Sciatic nerve (tissue), 2 donors: ENCODE results near the gene EXOC5. TPM values are rescaled to one million over a fixed set of nuclear protein-coding genes. Genes with fewer than 3 reads are reported as not detected.

Source experiments
- ATAC-seq: fragments of 200-7000 bp; cut with Tn5 transposase; one replicate; pipeline ENCODE4 v1.9.1; 2020; ENCODE audit warnings: mild to moderate bottlenecking, moderate library complexity
- DNase-seq: peaks from one replicate; pipeline ENCODE4 v3.0.0-alpha.2; 2020; ENCODE audit warnings: low spot score
- intact Hi-C: fragments of 100-400 bp; cut with DNase I; formaldehyde crosslinking; loops from one replicate; pipeline ENCODE4 v1.14.2; 2022
- total RNA-seq: library from RNA; stranded (reverse); fragmentation: NEBNext Ultra II Directional; extraction: Animal tissue kit (Norgen Biotek cat#: 25700); gene quantifications from one replicate; pipeline ENCODE4 v1.2.1, GENCODE V29; 2021
- donor health status: DM: no; HTN: no; CAD: no.
- donor health status: DM: no; HTN: no; CAD: no.

EXOC5 gene
- total RNA-seq, 1 donor from 2014 or later, result 84.7 TPM

DNA sequence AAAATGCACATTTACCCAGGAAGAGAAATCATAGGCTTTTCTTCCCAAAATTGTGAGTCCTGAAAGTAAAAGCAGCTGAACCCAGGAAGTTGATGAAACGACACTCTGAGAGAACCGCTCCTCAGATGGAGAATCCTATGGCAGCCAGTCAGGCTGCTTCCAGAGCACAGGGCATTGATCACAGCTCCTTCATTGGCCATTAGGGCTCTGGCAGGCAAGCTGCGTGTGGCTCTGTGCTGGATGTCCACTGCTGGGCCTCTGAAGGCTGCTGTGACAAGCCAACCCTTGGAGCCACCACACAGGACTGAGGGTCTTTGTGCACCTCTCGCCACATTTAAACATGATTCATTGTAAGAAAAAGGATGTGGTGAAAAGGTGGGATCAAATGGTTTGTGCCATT, 89.4 kb downstream of the EXOC5 start:
- DNase-seq, result no peak
- no peak for ATAC-seq
- intact Hi-C loops, result no loop called here

- intact Hi-C loops, result no loop called here
- DNase-seq, result no peak
- ATAC-seq, result no peak
These were observed 94.2 kb downstream of the EXOC5 start for GRCh38 chr14:57174466-57174865.

DNA sequence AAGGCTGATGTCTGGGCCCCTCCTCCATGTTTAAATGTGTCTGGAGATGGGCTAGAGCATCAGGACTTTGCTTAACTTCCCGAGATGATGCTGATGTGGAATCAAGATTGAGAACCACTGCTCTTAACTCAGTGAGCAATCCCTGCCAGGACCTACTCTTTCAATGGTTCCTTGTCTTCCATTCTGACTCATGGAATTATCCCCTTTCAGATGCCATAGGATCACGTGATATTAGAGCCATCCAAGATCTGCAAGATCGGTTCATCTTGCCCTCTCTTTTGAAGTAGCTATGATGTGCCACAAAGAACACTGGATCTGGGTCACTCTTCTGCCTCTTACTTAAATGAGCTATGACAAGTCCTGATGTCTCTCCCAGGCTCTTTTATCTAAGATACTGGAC, 96.8 kb downstream of the EXOC5 start:
- DNase-seq (no peak), ATAC-seq (no peak)
- intact Hi-C loops, result no loop called here

DNA sequence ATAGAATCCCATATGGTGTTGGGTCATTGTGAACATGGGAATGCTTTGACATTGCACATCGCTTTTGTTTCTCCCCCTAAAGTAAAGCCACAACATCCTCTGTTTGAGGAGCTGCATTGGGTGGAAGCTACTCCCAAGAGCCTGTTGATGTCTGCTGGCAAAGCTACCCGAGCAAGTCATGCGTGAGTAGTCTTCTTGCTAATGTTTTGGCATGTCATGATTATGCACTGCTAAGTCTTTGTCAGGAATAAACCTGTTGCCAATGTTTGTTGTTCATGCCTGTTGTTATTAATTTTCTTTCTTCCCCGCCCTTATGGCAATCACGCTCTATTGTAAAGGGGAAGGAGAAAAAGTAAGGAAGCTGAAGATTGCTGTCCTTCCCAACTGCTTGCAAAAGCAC, 97.3 kb downstream of the EXOC5 start:
- intact Hi-C loops, result no loop called here
- DNase-seq (no peak), ATAC-seq (no peak)

DNA sequence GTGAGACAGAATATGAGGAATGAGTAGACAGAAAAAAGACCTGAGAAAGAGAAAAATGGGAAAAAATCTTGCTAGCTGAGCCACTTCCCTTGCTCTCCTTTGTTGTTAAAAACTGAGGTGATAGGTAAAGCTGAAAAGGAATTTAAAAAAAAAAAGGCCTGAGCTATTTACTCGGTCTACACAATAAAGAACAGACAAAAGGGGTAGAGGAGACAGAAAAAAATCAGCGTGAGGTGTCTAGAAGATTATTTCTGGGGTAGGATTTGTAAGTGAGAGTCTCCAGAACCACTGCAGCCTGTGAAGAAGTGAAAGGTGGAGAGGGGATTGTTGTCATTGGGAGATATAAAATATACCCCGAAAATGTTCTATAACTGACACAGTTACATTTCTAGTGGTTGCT, 98.8 kb downstream of the EXOC5 start:
- ATAC-seq, result no peak
- DNase-seq, result no peak
- intact Hi-C loops, result no loop called here

DNA sequence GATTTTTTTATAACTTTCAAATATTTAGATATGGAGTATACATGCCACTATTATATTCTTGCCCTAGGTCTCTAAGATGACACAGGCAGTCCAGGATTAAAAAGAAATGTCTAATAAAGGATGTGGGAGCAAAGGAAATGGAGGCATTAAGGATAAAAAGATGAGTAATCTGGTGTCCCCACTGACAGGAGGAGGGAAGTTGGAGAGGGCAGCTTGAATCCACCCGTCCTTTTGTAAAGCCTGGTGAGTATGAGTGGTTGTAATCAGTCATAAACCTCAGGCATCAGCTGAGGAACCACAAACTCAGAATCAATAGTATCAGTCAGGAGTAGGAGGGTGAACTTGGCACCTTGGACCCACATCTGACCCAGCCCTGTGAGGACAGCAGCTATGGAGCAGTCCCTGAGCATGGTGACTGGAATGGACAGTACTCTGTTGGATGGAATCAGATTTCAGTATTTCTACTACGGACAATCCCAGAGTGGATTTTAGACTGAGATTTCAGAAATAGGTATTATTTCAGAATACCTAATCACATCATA, 100.5 kb downstream of the EXOC5 start:
- DNase-seq, result no peak
- intact Hi-C loops, result no loop called here
- no peak for ATAC-seq

GRCh38 chr14:57161583-57162234, 107.0 kb downstream of the EXOC5 start:
- DNase-seq, result no peak
- intact Hi-C loops, result no loop called here
- no peak for ATAC-seq

DNA sequence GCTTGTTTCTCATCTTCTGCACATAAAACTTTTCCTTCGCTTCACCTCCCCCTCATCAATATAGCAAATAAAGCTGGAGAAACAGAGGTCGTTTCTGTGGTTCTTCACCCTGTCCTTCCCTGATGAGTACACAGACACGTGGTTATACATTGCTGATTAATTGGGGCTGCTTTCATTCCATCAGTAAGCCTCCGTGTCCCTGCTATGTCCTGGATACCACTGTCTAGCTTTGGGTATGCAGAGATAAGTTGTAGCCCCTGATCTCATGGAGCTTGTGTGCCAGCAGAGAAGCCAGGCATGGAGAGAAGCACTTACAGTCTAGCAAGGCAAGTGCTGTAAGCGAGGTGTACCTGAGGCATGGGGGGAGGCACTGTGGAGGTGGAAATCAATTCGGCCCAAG, 108.4 kb downstream of the EXOC5 start:
- DNase-seq (no peak), ATAC-seq (no peak)
- intact Hi-C loops, result no loop called here

GRCh38 chr14:57153286-57153685, 115.4 kb downstream of the EXOC5 start:
- ATAC-seq, result no peak

More at GRCh38 chr14:57153286-57153685, 115.4 kb downstream of the EXOC5 start:
- no peak for DNase-seq
- intact Hi-C loops, result no loop called here

Other genes with a start within 250 kb of the EXOC5 start
- 29.3 TPM for gene AP5M1, start 66 bp upstream of the EXOC5 start, total RNA-seq
- gene NAA30, start 121.7 kb upstream of the EXOC5 start, total RNA-seq, result 18.7 TPM
- gene CCDC198, start 225.0 kb upstream of the EXOC5 start, total RNA-seq, result not detected